HG03045 (cell line): ENCODE results near the gene BSX.

ENCODE experiments used
- ATAC-seq: cut with Tn5 transposase; IDR thresholded peaks from one replicate; pipeline ENCODE4 v1.9.1; 2021; ENCODE audit warnings: mild to moderate bottlenecking, moderate library complexity; ENCODE audit not compliant: unreplicated experiment

The BSX gene

DNA sequence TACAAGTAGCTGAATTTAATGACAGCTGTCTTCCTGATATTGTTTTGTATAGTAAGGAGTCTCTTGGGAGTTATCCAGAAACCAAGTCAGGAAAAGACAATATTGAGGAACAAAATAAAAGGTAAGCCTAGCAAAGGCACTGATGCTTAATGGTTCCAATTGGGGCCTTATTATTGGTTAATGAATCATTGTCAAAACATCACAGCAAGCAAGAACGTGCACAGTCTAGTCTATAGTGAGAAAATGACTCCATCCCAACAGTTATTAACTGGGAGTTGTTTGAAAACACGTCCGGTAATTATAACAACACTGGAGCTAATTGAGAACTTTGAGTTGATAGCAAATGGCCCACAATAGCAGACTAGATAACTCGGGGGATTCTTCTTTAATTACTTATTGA, 17.7 kb downstream of the BSX start:
- ATAC-seq: no peak

DNA sequence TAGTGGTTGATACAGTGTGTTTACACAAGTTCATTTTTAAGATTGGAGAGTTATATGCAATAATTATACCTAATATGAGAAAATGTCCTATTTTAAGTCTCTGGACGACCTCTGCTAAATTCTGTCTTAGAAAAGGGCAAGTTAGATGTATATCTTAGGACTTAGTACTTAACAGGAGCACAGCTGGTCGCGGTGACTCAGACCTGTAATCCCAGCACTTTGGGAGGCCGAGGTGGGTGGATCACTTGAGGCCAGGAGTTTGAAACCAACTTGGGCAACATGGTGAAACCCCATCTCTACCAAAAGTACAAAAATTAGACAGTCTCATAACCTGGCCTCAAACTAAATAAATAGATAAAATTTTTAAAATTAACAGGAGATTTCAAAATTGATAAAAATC, 27.2 kb downstream of the BSX start:
- ATAC-seq: no peak

DNA sequence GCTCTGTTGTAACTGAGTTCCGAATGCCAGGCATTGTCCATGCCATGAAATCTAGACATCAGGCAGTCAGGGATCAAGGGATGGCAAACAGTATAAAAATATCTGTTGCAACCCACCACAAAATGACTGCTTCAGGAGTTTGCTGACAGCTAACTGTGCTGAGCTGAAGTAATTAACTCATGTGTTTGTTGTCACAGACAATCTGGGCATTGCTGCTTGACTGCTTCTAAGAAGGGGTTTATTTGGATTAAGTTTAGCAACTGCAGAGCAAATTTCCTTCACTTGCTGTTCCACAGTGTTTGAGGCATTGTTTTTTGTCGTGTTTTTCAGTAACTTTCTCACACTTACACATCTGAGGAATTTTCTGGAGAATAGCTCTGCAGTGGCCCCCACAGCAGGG, 30.4 kb downstream of the BSX start:
- no peak for ATAC-seq

DNA sequence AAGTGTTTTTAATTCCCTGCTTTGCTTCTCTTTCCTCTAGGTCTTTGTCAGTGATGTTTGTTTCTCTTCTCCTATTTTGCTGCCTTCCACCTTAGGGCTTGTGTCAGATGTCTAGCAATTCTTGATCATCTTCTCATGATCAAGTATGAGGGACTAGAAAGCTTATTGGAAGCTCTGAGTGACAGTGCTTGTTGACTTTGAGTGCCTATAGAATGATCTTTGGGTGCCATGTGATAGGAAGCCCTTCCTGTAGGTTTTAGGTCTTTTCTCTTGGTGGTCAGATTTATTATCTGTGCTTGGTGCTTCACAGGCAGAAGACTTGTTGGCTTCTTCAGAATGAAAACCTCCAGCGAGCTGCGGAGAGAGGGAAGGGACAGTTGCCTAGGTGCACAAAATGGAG, 43.1 kb downstream of the BSX start:
- ATAC-seq: no peak

DNA sequence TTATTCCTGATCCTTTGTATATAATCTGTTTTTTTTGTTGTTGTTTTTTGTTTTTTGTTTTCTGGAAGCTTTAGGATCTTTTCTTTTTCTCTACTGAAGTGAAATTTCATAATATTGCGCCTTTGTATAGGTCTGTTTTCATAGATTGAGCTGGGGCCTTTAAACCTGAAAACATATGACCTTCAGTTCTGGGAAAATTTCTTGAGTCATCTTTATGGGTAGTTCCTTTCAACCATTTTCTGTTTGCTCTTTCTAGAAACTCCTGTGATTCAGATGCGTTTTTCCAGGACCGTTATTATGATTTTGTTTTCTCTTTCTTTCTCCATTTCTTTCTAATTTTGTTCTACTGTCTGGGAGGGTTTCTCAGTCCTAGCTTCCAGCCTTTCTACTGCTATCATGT, 43.7 kb downstream of the BSX start:
- ATAC-seq: no peak

DNA sequence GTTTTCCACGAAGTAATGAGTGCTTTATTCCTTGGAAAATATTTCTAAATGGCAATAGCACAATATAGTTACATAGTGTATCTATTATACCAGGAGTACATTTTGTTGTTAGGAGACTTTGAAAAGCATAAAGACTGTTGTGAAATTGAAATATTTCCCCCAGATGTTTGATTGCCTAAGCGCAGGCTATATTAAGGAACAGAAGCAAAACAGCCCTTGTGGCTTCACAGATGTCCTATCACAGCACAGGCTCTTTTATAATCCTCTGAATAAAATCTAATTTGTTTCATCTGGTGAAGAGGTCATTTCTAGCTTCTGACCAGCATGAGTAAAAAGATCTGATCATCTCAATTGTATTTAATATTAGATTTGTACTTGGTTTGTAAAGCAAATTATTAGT, 48.2 kb downstream of the BSX start:
- ATAC-seq: no peak

DNA sequence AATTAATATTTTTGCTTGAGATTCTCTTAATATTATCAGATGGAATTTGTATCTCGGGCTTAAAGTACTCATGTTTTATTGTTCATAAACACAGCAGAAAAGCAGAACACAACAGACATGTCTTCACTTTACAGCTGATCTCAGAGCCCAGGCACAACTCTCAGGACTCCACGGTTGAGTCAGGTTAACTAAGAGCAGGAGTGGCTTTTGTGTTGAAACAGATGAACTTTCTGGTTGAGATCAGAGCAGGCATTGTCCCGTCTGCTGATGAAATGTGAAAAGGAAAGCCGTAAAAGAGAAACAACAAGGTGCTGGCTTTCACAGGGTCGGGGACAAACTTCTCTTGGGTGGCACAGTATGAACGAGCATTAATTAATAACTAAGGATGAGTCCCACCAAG, 50.1 kb downstream of the BSX start:
- ATAC-seq: no peak
